ENCODE measurements around the gene SPRED3.

SPRED3 gene

GRCh38 chr19:38352611-38353010 is 35.9 kb upstream of the SPRED3 start:
- TF ChIP-seq CTCF (IDR thresholded peaks at IDR 0.05; ENCODE audit: insufficient read depth, low read length, missing control alignments) = no peak
- no peak for DNase-seq (ENCODE audit: low read depth, low spot score)

GRCh38 chr19:38355728-38356725 is 32.5 kb upstream of the SPRED3 start:
- TF ChIP-seq CTCF (IDR thresholded peaks at IDR 0.05; ENCODE audit: insufficient read depth, low read length, missing control alignments) = no peak
- no peak for DNase-seq (ENCODE audit: low read depth, low spot score)
- ChIA-PET POLR2A (no interaction called here), CTCF (no interaction called here)
- no peak overlapping the region for H3K4me3 ChIP-seq (ENCODE audit: low read depth, low read length)

More at GRCh38 chr19:38352611-38353010, 35.9 kb upstream of the SPRED3 start:
- ChIA-PET CTCF (no interaction called here), POLR2A (interaction anchor here (0.6 kb wide), 1 partner anchor 36 kb away, joined by 3 read pairs; no protein-coding TSS in a partner anchor)
- H3K4me3 ChIP-seq (ENCODE audit: low read depth, low read length) = no peak overlapping the region

GRCh38 chr19:38358071-38358470 is 30.4 kb upstream of the SPRED3 start:
- no peak for TF ChIP-seq CTCF (IDR thresholded peaks at IDR 0.05; ENCODE audit: insufficient read depth, low read length, missing control alignments)
- ChIA-PET POLR2A (no interaction called here), CTCF (interaction anchor here (1.0 kb wide), 1 partner anchor 456 kb away, joined by 4 read pairs; no protein-coding TSS in a partner anchor)
- no peak overlapping the region for H3K4me3 ChIP-seq (ENCODE audit: low read depth, low read length)
- no peak for DNase-seq (ENCODE audit: low read depth, low spot score)

- no peak overlapping the region for H3K4me3 ChIP-seq (ENCODE audit: low read depth, low read length)
- POLR2A ChIA-PET = no interaction called here
- no peak for DNase-seq (ENCODE audit: low read depth, low spot score)
- CTCF ChIA-PET = interaction anchor here (1.0 to 2.0 kb wide), 4 partner anchors 12 to 127 kb away, joined by 3 to 9 read pairs (median 4); partner anchors contain the start of gene CATSPERG
- no peak for TF ChIP-seq CTCF (IDR thresholded peaks at IDR 0.05; ENCODE audit: insufficient read depth, low read length, missing control alignments)
Observed at GRCh38 chr19:38359242-38360021, 29.1 kb upstream of the SPRED3 start.

GRCh38 chr19:38360351-38360750 is 28.1 kb upstream of the SPRED3 start:
- TF ChIP-seq CTCF (IDR thresholded peaks at IDR 0.05; ENCODE audit: insufficient read depth, low read length, missing control alignments) = no peak
- DNase-seq (ENCODE audit: low read depth, low spot score) = no peak
- POLR2A ChIA-PET = no interaction called here
- CTCF ChIA-PET = interaction anchor here (1.7 to 2.0 kb wide), 3 partner anchors 25 to 128 kb away, joined by 4 to 9 read pairs (median 5); partner anchors contain the start of gene CATSPERG
- H3K4me3 ChIP-seq (ENCODE audit: low read depth, low read length) = no peak overlapping the region

Data from AG04449 (cell line).